GM12878 (cell line): ENCODE results near the gene KCNK4. TPM values are rescaled to one million over a fixed set of nuclear protein-coding genes. Genes with fewer than 3 reads are reported as not detected.

Experiments used
- CBX5 ChIP-seq: sonication (generic); IDR thresholded peaks from 2 replicates; pipeline ENCODE4 v1.6.1; 2016; ENCODE audit warnings: low read depth, moderate library complexity, mild to moderate bottlenecking, inconsistent platforms
- CHD4 ChIP-seq: fragments of 200-600 bp; sonication (generic); IDR thresholded peaks from 2 replicates; pipeline ENCODE4 v1.6.1; 2016; ENCODE audit warnings: mild to moderate bottlenecking
- ETV6 ChIP-seq, 2 experiments: fragments of 450-650 bp in 1 of 2; IDR thresholded peaks in 1 of 2; conservative IDR thresholded peaks in 1 of 2; 2 replicates each; pipeline ENCODE4 v1.6.1; 2014; ENCODE audit warnings: antibody characterized with exemption in 1 of 2, borderline replicate concordance in 1 of 2, low read depth in 1 of 2, mild to moderate bottlenecking in 1 of 2, moderate library complexity in 1 of 2
- FOS ChIP-seq: IDR thresholded peaks from 3 replicates; pipeline ENCODE4 v1.6.1; 2011; ENCODE audit warnings: borderline replicate concordance; ENCODE audit not compliant: insufficient read length; ENCODE audit errors: extremely low read depth
- FOXK2 ChIP-seq: fragments of 450-650 bp; IDR thresholded peaks from 2 replicates; pipeline ENCODE4 v1.6.1; 2017; ENCODE audit warnings: mild to moderate bottlenecking, moderate library complexity
- GABPA ChIP-seq: IDR thresholded peaks from 2 replicates; pipeline ENCODE4 v1.6.1; 2014; ENCODE audit warnings: antibody characterized with exemption, low read depth, mild to moderate bottlenecking, inconsistent platforms
- HDAC6 ChIP-seq: fragments of 200-600 bp; sonication (generic); IDR thresholded peaks from one replicate; pipeline ENCODE4 v1.8.0; 2017; ENCODE audit warnings: antibody characterized with exemption; ENCODE audit not compliant: unreplicated experiment
- HDGF ChIP-seq: fragments of 450-650 bp; IDR thresholded peaks from 2 replicates; pipeline ENCODE4 v1.6.1; 2016; ENCODE audit warnings: antibody characterized with exemption
- IKZF1 ChIP-seq: fragments of 450-650 bp; conservative IDR thresholded peaks from 2 replicates; pipeline ENCODE4 v1.6.1; 2017; ENCODE audit warnings: antibody characterized with exemption, mild to moderate bottlenecking
- JUNB ChIP-seq: IDR thresholded peaks from 2 replicates; pipeline ENCODE4 v1.6.1; 2016; ENCODE audit warnings: antibody characterized with exemption, mild to moderate bottlenecking
- KDM1A ChIP-seq: fragments of 200-600 bp; sonication (generic); IDR thresholded peaks from 2 replicates; pipeline ENCODE4 v1.6.1; 2016; ENCODE audit warnings: borderline replicate concordance
- LARP7 ChIP-seq: fragments of 450-650 bp; IDR thresholded peaks from 2 replicates; pipeline ENCODE4 v1.6.1; 2017; ENCODE audit warnings: mild to moderate bottlenecking
- NFYB ChIP-seq: IDR thresholded peaks from 2 replicates; pipeline ENCODE4 v1.6.1; 2011; ENCODE audit warnings: low read depth, mild to moderate bottlenecking, low read length, improper control_type of control experiment, moderate library complexity; ENCODE audit not compliant: insufficient read depth
- NKRF ChIP-seq: fragments of 450-650 bp; conservative IDR thresholded peaks from 2 replicates; pipeline ENCODE4 v1.6.1; 2017; ENCODE audit warnings: mild to moderate bottlenecking, moderate library complexity
- POLR2AphosphoS2 ChIP-seq: IDR thresholded peaks from 2 replicates; pipeline ENCODE4 v1.6.1; 2011; ENCODE audit warnings: low read depth, mild to moderate bottlenecking, low read length, improper control_type of control experiment, moderate library complexity
- POLR2AphosphoS5 ChIP-seq: IDR thresholded peaks from 2 replicates; pipeline ENCODE4 v1.6.1; 2011; ENCODE audit warnings: mild to moderate bottlenecking, low read length, inconsistent platforms
- RCOR1 ChIP-seq: conservative IDR thresholded peaks from 2 replicates; pipeline ENCODE4 v1.6.1; 2012; ENCODE audit warnings: low read depth, low read length, improper control_type of control experiment
- RUNX3 ChIP-seq: IDR thresholded peaks from 2 replicates; pipeline ENCODE4 v1.6.1; 2012; ENCODE audit warnings: low read length, inconsistent platforms
- SIX5 ChIP-seq: IDR thresholded peaks from 2 replicates; pipeline ENCODE4 v1.6.1; 2011; ENCODE audit warnings: mild to moderate bottlenecking, low read depth, low read length, moderate library complexity; ENCODE audit not compliant: severe bottlenecking
- SMC3 ChIP-seq: IDR thresholded peaks from 2 replicates; pipeline ENCODE4 v1.6.1; 2011; ENCODE audit warnings: low read length, improper control_type of control experiment, borderline replicate concordance
- SP1 ChIP-seq: IDR thresholded peaks from one replicate; pipeline ENCODE4 v1.6.1; 2011; ENCODE audit warnings: low read depth, low read length
- TAF1 ChIP-seq: IDR thresholded peaks from 2 replicates; pipeline ENCODE4 v1.6.1; 2011; ENCODE audit warnings: mild to moderate bottlenecking, low read depth, low read length, borderline replicate concordance
- TBL1XR1 ChIP-seq: IDR thresholded peaks from 2 replicates; pipeline ENCODE4 v1.6.1; 2012; ENCODE audit warnings: low read depth, low read length, improper control_type of control experiment
- TCF12 ChIP-seq: IDR thresholded peaks from 2 replicates; pipeline ENCODE4 v1.6.1; 2011; ENCODE audit warnings: low read depth, mild to moderate bottlenecking, low read length
- WRNIP1 ChIP-seq: IDR thresholded peaks from 2 replicates; pipeline ENCODE4 v1.6.1; 2011; ENCODE audit warnings: low read depth, low read length, improper control_type of control experiment, borderline replicate concordance
- ZNF24 ChIP-seq: fragments of 450-650 bp; IDR thresholded peaks from 2 replicates; pipeline ENCODE4 v1.6.1; 2017; ENCODE audit warnings: antibody characterized with exemption, mild to moderate bottlenecking
- ZNF274 ChIP-seq: IDR thresholded peaks from one replicate; pipeline ENCODE4 v1.8.0; 2011; ENCODE audit not compliant: insufficient read length, insufficient read depth
- ZNF592 ChIP-seq: fragments of 450-650 bp; IDR thresholded peaks from 2 replicates; pipeline ENCODE4 v1.6.1; 2017; ENCODE audit warnings: mild to moderate bottlenecking, moderate library complexity
- polyA plus RNA-seq, 11 experiments: library from polyadenylated mRNA; depleted of rRNA in 4 of 11; unstranded in 6 of 11; stranded (reverse) in 5 of 11; fragments of >200 nt; fragmentation: Nextera tagmentation in 4 of 11; fragmentation: Illumina TruSeq in 1 of 11; extraction: Ambion mirVana in 4 of 11; extraction: Trizol in 1 of 11; gene quantifications; 1 replicate in 1 of 11; 2 replicates in 10 of 11; pipeline versions ENCODE4 v1.2.1 to v1.2.3, GENCODE V29; 2011 to 2016; ENCODE audit warnings: inconsistent platforms in 2 of 11, missing spikeins in 2 of 11, low read depth in 1 of 11
- total RNA-seq, 4 experiments: library from RNA; depleted of rRNA in 3 of 4; stranded (reverse); fragments of >200 nt in 3 of 4; fragmentation: Illumina TruSeq in 1 of 4; extraction: Trizol in 1 of 4; gene quantifications; 2 replicates each; pipeline versions ENCODE4 v1.2.1 to v1.2.3, GENCODE V29; 2013 to 2021

The KCNK4 gene
- total and polyA plus RNA-seq, 10 of the 15 experiments (the other 5 are each of a cell fraction or from before 2014, with no cell fraction given) = 0.04 TPM; not detected in 9

GRCh38 chr11:64304316-64305072 is 13.4 kb downstream of the KCNK4 start (continued):
- TF ChIP-seq KDM1A = no peak
- no peak for TF ChIP-seq ETV6 (conservative IDR thresholded peaks at IDR 0.05 in 1 of 2, IDR thresholded peaks at IDR 0.05 in 1 of 2; ENCODE audit: borderline replicate concordance in 1 of 2, low read depth in 1 of 2)
- TF ChIP-seq TCF12 = no peak
- TF ChIP-seq ZNF24 = no peak
- TF ChIP-seq NFYB = no peak
- no peak for TF ChIP-seq ZNF592
- TF ChIP-seq LARP7 = peak; percentile 88
- no peak for TF ChIP-seq CBX5
- no peak for TF ChIP-seq TAF1
- no peak for TF ChIP-seq SIX5
- no peak for TF ChIP-seq GABPA
- TF ChIP-seq SMC3 = peak; percentile 64
- peak; percentile 70 for TF ChIP-seq IKZF1
- TF ChIP-seq NKRF = peak; percentile 56; the same call in 1 of the 2 replicates
- TF ChIP-seq POLR2AphosphoS2 = no peak
- no peak for TF ChIP-seq FOS
- no peak for TF ChIP-seq CHD4
- peak; percentile 79 for TF ChIP-seq RUNX3
- no peak for TF ChIP-seq TBL1XR1
- TF ChIP-seq SP1 = no peak
- TF ChIP-seq JUNB = 0 out of 2 replicates have a peak, but pooled peaks have one; percentile 12
- no peak for TF ChIP-seq ZNF274
- no peak; the same call in 1 of the 2 replicates for TF ChIP-seq HDGF
- 0 out of 2 replicates have a peak, but pooled peaks have one; percentile 87 for TF ChIP-seq RCOR1
- TF ChIP-seq HDAC6 = no peak
- no peak for TF ChIP-seq FOXK2
- TF ChIP-seq POLR2AphosphoS5 = peak; percentile 55; the same call in 1 of the 2 replicates
- TF ChIP-seq WRNIP1 = peak; percentile 90; the same call in 1 of the 2 replicates
